Activated CD8-positive, alpha-beta T cell treated with anti-CD3 and anti-CD28 coated beads for 36 hours (primary cell): Measurements from ENCODE around the gene MMP27. TPM values are rescaled to one million over a fixed set of nuclear protein-coding genes. Genes with fewer than 3 reads are reported as not detected.

Experiments used
- ATAC-seq: fragments of 200-7000 bp; cut with Tn5 transposase; one replicate; pipeline ENCODE4 v1.10.0; 2021; ENCODE audit warnings: mild to moderate bottlenecking, moderate library complexity
- CTCF ChIA-PET: fragments of 350-600 bp; sonication (Branson Sonifier 250); formaldehyde crosslinking; loops from one replicate; lab custom pipeline; 2021; ENCODE audit warnings: antibody characterized with exemption; lab: Charles Lee
- POLR2A ChIA-PET: fragments of 350-600 bp; sonication (Branson Sonifier 250); formaldehyde crosslinking; loops from one replicate; lab custom pipeline; 2021; ENCODE audit warnings: antibody characterized with exemption; lab: Charles Lee
- DNase-seq: peaks from one replicate; pipeline ENCODE4 v3.0.0-alpha.2; 2020
- H3K27ac Mint-ChIP-seq: one replicate; pipeline ENCODE4 v1.8.0; 2021; ENCODE audit warnings: mild to moderate bottlenecking, mixed read lengths
- H3K27me3 Mint-ChIP-seq: one replicate; pipeline ENCODE4 v1.8.0; 2021; ENCODE audit warnings: mixed read lengths
- H3K36me3 Mint-ChIP-seq: one replicate; pipeline ENCODE4 v1.8.0; 2021; ENCODE audit warnings: low read depth, mixed read lengths
- H3K4me1 Mint-ChIP-seq: one replicate; pipeline ENCODE4 v1.8.0; 2021; ENCODE audit warnings: low read depth, mixed read lengths
- H3K4me3 Mint-ChIP-seq: one replicate; pipeline ENCODE4 v1.8.0; 2021; ENCODE audit warnings: mild to moderate bottlenecking, moderate library complexity, mixed read lengths
- H3K9me3 Mint-ChIP-seq: one replicate; pipeline ENCODE4 v1.8.0; 2021; ENCODE audit warnings: mixed read lengths
- intact Hi-C: fragments of 100-400 bp; cut with micrococcal nuclease; formaldehyde crosslinking; loops from one replicate; pipeline ENCODE4 v1.10.0; 2022
- total RNA-seq, 2 experiments: library from RNA; stranded (reverse); gene quantifications; one replicate each; pipeline ENCODE4 v1.2.3, GENCODE V29; 2021
- TF ChIP-seq, protein P1 (sequence below): fragments of 200-600 bp; IDR thresholded peaks from one replicate; pipeline ENCODE4 v1.8.0; 2022; ENCODE audit warnings: antibody characterized with exemption, mild to moderate bottlenecking

MMP27 gene
- total RNA-seq, 2 experiments from 2014 or later: not detected

DNA sequence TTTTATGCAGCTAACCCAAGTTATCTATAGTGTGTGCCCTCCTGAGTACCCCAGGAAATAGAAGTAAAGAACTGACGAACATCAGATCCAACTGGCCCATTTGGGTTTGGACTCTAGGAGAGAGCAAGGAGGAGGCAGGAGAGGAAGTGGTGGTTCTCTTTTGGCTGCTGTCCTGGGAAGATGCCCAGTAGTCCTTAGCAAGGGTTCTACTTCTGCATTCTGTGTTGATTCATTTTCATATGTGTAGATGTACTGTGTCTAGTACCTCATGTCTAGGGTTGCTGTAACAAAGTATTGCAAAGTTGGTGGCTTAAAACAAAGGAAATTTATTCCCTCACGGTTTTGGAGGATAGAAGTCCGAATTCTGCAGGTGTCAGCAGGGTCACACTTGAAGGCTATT lies 6.6 kb upstream of the MMP27 start:
- CTCF ChIA-PET: no interaction called here
- Mint-ChIP-seq H3K36me3 (no peaks in the 10 kb centered on the region), H3K27me3 (peaks cover 6% of the 10 kb centered on the region), H3K4me1 (no peaks in the 10 kb centered on the region), H3K4me3 (no peak overlapping the region), H3K9me3 (no peaks in the 10 kb centered on the region), H3K27ac (no peak overlapping the region)
- TF ChIP-seq, protein P1, sequence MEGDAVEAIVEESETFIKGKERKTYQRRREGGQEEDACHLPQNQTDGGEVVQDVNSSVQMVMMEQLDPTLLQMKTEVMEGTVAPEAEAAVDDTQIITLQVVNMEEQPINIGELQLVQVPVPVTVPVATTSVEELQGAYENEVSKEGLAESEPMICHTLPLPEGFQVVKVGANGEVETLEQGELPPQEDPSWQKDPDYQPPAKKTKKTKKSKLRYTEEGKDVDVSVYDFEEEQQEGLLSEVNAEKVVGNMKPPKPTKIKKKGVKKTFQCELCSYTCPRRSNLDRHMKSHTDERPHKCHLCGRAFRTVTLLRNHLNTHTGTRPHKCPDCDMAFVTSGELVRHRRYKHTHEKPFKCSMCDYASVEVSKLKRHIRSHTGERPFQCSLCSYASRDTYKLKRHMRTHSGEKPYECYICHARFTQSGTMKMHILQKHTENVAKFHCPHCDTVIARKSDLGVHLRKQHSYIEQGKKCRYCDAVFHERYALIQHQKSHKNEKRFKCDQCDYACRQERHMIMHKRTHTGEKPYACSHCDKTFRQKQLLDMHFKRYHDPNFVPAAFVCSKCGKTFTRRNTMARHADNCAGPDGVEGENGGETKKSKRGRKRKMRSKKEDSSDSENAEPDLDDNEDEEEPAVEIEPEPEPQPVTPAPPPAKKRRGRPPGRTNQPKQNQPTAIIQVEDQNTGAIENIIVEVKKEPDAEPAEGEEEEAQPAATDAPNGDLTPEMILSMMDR: no peak
- no peak for DNase-seq
- POLR2A ChIA-PET: no interaction called here
- intact Hi-C loops: no loop called here
- no peak for ATAC-seq

DNA sequence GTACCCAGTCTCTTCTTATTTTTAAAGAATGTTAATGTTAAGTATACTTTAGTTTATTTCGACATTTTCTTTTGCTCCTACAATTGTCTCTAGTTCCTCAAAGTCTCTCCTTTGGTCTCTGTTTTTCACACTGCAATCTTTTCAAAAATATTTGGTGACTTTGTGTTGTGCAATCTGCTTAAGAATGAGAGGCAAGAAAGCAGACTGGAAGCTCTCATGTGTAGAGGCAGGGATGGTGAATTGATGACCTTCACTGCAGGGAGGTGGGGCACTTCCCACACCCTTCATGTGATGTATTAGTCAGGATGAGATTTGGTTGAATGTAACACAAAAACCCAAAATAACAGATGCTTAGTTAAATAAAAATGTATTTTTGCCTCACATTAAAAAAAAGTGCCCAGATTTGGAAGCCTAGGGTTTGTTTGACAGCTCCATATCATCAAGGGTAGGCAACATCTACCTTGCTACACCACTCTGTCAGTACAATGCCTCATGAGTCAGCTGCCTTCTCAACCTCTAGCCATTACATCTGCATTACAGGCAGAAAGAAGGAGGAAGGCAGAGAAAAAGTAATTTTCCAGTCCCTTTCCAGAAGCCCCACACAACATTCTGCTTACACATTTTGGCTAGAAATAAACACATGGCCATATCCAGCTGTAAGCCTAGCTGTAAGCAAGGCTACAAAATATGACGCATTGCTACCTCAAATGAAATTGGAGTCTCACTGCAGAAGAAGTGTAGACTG lies 3.8 kb upstream of the MMP27 start:
- ATAC-seq (no peak), DNase-seq (no peak)
- intact Hi-C loops: no loop called here
- ChIA-PET CTCF (interaction anchor here (1.2 to 1.4 kb wide), 2 partner anchors 25 to 45 kb away, joined by 3 to 5 read pairs; no protein-coding TSS in a partner anchor), POLR2A (interaction anchor here (0.6 kb wide), 1 partner anchor 149 kb away, joined by 3 read pairs; no protein-coding TSS in a partner anchor)
- Mint-ChIP-seq H3K36me3 (no peaks in the 10 kb centered on the region), H3K4me1 (no peaks in the 10 kb centered on the region), H3K4me3 (no peak overlapping the region), H3K9me3 (no peaks in the 10 kb centered on the region), H3K27ac (no peak overlapping the region), H3K27me3 (peaks cover 9% of the 10 kb centered on the region)
- TF ChIP-seq, protein P1: no peak

DNA sequence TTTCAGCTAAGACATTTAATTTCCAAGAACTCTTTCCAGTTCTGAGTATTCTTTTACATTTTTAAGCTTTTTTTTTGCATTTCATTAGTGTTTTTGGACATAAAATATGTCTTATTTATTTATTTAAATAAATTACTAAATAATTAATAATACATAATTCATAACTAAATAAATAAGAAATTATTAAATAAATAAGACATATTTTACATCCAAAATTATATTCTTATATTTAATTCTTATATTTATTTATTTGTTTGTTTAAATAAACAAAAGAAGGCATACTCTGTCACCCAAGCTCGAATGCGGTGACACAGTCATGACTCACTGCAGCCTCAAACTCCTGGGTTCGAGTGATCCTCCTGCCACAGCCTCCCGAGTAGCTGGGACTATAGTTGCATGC lies 3.1 kb upstream of the MMP27 start:
- Mint-ChIP-seq H3K4me1 (peaks cover 2% of the 10 kb centered on the region), H3K4me3 (no peak overlapping the region), H3K36me3 (no peaks in the 10 kb centered on the region), H3K27ac (no peak overlapping the region), H3K27me3 (peaks cover 9% of the 10 kb centered on the region), H3K9me3 (no peaks in the 10 kb centered on the region)
- POLR2A ChIA-PET: interaction anchor here (0.6 kb wide), 1 partner anchor 150 kb away, joined by 3 read pairs; no protein-coding TSS in a partner anchor
- CTCF ChIA-PET: interaction anchor here (1.2 to 1.4 kb wide), 2 partner anchors 25 to 44 kb away, joined by 3 to 5 read pairs; no protein-coding TSS in a partner anchor
- TF ChIP-seq, protein P1: no peak
- DNase-seq: no peak
- ATAC-seq: no peak
- intact Hi-C loops: no loop called here

DNA sequence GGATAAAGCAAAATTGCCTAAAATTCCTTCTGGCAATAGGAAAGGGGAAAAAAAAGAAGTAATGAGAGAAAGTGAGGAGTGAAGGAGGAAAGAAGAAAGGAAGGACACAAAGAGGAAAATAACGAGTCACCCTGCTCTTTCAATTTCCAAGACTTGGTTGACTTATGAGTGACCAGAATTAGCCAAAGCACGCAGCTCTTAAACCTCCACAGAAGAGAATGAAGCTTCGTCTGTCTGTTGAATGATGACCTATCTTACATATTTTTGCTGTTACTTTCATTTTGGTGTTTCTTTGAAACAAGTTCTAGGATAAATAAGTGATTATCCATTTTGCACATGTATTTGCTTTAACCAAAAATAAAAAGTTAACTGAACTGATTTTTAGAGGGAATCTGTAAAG lies 728 bp downstream of the MMP27 start:
- Mint-ChIP-seq H3K4me3 (no peak overlapping the region), H3K27ac (no peak overlapping the region), H3K4me1 (peaks cover 2% of the 10 kb centered on the region), H3K9me3 (no peaks in the 10 kb centered on the region), H3K36me3 (no peaks in the 10 kb centered on the region), H3K27me3 (peaks cover 8% of the 10 kb centered on the region)
- intact Hi-C loops: no loop called here
- DNase-seq (no peak), ATAC-seq (no peak)
- TF ChIP-seq, protein P1: no peak
- ChIA-PET POLR2A (no interaction called here), CTCF (no interaction called here)

DNA sequence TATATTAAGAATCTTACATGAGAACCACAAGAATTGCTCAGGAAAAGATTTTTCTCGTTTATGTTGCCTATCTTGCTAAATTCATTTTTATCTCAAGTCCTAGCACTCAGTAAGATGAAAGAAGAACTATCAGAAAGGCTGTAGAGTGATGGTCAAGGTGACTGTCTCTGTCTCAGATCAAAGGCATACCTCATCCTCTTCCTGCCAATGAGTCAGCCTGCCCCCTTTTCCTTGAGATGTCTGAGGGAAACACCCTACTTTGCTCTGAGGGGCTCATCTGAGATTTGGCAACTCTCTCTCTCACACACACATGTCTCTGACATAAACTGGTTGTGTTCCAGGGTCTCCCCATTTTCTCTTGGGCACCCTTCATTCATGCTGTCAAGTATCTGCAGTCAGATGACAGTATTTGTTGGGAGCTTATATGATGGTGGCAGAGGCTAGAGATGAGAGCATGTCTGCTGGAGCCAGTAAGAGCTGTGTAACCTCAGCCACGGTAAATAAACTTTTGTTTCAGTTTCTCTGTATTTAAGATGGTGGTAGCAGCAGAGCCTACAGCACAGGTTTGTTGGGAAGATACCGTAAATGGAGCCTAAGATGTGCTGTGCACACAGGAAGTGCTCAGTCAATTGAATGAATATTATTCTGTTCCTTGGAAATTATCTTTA lies 1.6 kb downstream of the MMP27 start:
- peaks cover 2% of the 10 kb centered on the region for H3K4me1 Mint-ChIP-seq
- H3K27me3 Mint-ChIP-seq: peaks cover 5% of the 10 kb centered on the region
- H3K9me3 Mint-ChIP-seq: no peaks in the 10 kb centered on the region
- no peaks in the 10 kb centered on the region for H3K36me3 Mint-ChIP-seq
- H3K27ac Mint-ChIP-seq: no peak overlapping the region
- no peak overlapping the region for H3K4me3 Mint-ChIP-seq
- intact Hi-C loops: no loop called here
- DNase-seq (peak; percentile 2), ATAC-seq (peak; percentile 65)
- ChIA-PET CTCF (no interaction called here), POLR2A (no interaction called here)
- TF ChIP-seq, protein P1: no peak
